HG03460 (cell line): ENCODE data around the gene SLC26A4.

Source experiments
- ATAC-seq: cut with Tn5 transposase; IDR thresholded peaks from one replicate; pipeline ENCODE4 v1.9.1; 2021; ENCODE audit not compliant: unreplicated experiment

Gene SLC26A4

DNA sequence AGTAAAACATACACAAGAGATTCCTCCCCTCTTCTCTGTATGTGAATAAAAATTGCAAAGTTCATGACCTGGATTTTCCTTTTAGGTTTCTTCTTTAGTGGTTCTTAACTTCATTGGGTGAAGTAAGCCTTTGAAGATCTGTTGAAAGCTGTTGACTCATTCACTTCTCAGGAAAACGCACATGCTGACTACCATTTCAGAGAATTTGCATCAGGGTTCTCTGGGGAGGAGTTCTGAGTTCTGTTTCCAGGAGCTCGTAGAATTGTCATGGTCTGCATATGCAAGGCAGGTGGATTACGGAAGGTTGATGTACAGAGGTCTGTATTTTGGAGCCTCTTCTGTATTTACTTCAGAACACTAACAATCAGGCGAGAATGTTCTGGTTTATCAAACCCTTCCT lies 962 bp upstream of the SLC26A4 start:
- ATAC-seq = no peak

DNA sequence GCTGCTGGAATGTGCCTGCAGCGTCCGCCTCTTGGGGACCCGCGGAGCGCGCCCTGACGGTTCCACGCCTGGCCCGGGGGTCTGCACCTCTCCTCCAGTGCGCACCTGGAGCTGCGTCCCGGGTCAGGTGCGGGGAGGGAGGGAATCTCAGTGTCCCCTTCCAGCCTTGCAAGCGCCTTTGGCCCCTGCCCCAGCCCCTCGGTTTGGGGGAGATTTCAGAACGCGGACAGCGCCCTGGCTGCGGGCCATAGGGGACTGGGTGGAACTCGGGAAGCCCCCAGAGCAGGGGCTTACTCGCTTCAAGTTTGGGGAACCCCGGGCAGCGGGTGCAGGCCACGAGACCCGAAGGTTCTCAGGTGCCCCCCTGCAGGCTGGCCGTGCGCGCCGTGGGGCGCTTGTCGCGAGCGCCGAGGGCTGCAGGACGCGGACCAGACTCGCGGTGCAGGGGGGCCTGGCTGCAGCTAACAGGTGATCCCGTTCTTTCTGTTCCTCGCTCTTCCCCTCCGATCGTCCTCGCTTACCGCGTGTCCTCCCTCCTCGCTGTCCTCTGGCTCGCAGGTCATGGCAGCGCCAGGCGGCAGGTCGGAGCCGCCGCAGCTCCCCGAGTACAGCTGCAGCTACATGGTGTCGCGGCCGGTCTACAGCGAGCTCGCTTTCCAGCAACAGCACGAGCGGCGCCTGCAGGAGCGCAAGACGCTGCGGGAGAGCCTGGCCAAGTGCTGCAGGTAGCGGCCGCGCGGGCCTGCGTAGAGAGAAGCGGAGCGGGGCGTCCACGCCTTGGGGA lies 645 bp downstream of the SLC26A4 start:
- ATAC-seq = peak; percentile 53

DNA sequence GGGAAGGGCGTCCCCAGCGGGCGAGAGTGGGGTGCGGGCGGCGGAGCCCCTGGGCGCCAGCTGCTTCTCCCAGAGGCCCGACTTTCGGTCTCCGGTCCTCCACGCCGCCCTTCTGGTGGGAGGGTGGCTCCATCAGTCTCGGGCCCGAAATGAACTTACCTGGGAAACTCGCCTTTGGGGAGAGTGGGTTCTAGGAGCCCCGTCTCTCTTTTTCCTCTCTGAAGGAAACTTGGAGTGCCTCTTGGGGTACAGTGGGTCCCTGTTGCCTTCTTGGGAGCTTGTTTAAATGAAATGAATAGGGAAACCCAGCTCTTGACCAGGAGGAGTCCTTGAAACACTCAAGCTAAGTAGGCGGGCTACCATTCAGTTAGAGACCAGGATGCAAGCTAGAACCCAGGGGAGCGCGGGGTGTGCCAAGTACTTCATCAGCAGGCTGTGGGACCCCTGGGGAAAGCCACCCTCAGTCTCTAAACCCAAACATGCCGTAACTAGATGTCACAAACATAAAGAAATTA lies 1.3 kb downstream of the SLC26A4 start:
- no peak for ATAC-seq

DNA sequence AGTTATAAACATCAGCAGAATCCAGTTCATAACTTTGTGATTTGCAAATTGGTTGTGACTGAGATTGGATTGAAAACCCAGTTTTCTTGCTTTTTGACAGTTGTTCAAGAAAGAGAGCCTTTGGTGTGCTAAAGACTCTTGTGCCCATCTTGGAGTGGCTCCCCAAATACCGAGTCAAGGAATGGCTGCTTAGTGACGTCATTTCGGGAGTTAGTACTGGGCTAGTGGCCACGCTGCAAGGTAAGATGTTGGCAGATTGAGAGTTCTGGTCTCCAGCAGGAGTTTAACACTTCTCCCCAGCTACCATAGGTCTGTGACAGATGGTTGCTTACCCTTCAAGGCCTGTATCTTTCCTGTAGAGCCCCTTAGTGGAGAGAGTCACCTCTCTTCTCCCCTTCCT lies 2.6 kb downstream of the SLC26A4 start:
- no peak for ATAC-seq

DNA sequence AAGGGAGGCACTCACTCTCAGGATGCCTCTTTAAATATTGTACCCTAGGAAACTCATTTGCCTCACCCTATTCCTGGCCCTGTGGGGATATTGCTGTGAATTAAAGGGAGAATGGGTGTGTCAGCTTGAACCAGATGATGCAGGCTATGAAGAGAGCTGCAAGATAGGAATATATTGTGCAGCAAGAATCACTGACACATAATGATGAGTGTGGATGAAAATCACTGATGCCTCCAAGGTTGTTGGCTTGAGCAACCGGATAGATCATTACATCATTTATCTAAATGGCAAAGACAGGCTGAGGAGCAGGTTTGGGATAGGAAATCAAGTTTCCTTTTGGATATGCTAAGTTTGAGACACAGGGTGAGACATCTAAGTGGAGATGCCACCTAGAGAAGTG lies 6.2 kb downstream of the SLC26A4 start:
- ATAC-seq = no peak

DNA sequence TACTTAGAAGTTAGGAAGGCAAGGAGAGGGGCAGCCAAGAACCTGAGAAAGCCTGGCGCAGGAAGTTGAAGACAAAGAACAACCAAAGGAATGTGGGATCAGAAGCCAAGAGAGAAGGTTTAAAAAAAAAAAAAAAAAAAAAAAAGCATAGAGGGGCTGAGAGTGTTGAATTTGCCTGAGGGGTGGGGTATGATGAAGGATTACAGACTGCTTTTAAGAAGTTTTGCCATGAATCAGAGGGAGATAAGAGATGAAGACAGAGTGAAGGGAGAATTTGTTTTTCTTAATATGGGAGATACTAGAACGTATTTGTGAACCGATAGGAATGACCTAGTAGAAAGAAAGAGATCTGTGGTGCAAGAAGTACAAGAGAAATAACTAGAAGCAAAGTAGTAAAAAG lies 6.7 kb downstream of the SLC26A4 start:
- no peak for ATAC-seq

DNA sequence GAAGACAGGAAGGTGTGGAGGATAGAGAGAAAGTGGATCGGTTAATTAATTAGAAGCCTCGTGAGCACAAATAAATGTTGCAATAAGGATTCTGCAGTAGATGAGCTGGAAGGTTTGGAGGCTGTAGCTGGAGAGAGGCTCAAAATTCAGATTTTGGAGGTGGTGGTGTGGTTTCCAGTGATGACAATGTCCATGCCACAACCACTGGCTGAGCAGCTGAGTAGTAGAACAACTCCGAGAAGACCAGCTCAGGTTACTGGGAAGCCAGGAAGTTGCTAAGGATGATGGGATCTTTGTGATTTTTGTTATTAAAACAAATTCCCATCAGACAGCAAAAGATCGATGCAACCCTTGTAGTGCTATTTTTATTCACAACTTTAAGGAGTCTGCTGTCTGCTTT lies 7.7 kb downstream of the SLC26A4 start:
- no peak for ATAC-seq

DNA sequence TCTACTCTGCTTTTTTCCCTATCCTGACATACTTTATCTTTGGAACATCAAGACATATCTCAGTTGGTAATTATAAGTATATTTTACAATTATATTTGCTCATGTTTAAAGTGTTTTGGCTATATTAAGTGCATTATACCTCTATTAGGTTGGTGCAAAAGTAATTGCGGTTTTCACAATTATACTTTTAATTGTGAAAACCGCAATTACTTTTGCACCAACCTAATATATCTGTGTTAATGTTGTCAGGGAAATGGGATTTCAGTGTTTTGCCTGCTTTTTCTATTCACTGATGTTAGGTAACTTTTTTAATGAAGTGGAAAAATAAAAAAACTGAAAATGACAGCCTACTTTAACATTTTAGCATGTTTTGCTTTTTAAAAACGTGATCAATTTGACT lies 11.6 kb downstream of the SLC26A4 start:
- ATAC-seq = no peak

DNA sequence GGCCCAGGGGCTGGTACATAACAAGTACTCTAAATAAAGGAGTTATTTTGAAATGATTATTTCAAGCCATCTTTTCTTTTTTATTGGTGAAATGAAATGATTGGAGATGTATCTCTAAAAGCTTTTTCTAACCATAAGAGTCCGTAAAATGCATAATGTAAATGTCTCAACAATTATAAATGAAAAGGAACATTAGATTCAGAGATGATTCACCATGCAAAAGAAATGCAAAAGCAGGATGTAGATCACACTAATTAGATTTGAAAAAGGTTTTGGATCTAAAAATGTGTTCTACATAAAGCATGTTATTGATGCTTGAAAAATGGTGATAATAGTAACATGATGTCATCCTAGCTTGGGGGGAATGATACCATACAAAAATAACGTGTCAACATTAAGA lies 15.6 kb downstream of the SLC26A4 start:
- ATAC-seq = no peak

DNA sequence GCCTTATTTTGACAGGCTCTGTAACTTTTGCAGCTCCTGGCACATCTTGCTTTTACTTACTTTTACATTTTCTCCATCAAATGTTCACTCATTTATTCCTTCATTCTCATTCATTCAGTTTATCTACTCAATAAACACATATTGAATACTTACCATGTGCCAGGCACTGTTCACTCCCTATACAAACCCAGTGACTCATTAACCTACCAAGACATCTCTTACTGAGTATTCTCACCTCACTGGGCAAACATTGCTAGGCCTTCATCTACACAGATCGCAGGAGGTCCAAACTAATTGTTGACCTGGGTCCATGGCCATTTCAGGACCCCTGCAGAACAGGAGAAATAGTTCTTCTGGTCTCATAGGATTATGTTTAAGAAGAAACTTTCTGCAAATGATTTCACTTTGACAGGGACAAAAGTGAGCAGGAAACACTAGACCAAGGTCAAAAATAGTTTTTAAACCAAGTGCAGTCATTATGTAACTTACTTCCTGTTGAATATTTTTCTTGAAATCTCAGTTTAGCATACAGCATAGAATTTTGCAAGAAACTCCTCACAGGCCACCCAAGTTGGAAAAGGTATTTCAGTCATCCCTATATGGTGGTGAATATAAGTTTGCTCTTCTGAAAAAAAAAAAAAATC lies 17.6 kb downstream of the SLC26A4 start:
- ATAC-seq = peak; percentile 70

DNA sequence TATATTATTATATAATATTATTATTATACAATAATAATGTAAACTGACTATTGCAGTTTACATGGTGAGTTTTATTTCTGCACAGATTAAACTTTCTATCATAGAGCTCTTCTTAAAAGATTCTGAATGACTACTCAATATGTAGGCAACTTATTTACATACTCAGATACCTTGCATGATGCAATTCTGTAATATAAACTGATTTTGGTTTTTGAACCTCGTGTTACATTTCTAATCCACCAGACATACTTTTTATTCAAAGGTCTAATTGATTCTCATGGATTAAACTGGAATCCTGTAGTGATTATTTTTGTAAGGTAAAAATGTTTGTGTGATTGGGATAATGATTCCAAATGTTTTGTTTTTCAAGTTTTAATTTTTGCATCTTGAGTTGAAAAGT lies 19.9 kb downstream of the SLC26A4 start:
- ATAC-seq = no peak

DNA sequence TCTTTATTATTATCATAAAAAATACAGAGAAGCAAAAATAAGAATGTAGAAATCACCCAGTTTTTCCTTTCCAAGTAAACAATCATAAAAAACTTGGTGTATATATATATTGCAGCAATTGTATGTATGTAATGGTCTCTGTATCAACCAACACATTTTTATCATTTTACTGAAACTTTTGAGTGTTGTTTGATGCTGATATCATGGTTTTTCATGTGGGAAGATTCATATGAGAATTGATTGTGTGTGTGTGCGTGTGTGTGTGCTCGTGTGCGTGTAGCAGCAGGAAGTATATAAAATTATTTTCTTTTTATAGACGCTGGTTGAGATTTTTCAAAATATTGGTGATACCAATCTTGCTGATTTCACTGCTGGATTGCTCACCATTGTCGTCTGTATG lies 22.3 kb downstream of the SLC26A4 start:
- no peak for ATAC-seq

DNA sequence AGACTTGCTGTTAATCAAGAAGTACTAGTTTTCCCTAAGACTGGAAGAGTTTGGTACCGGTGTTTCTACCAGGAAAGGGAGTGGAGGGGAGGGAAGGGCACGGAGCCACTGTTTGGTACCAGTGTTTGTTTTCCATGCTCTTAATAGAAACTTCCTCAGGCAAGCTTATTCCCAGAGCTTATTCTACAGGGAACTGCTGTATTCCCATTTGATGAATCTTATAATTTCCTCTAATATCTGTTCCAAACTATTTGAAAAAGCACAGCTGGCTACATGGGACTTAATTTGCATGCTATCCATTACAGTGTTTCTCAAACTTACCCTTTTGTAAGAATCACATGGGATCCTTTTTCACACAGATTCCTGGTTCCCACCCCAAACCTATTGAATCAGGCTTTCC lies 23.7 kb downstream of the SLC26A4 start:
- no peak for ATAC-seq

DNA sequence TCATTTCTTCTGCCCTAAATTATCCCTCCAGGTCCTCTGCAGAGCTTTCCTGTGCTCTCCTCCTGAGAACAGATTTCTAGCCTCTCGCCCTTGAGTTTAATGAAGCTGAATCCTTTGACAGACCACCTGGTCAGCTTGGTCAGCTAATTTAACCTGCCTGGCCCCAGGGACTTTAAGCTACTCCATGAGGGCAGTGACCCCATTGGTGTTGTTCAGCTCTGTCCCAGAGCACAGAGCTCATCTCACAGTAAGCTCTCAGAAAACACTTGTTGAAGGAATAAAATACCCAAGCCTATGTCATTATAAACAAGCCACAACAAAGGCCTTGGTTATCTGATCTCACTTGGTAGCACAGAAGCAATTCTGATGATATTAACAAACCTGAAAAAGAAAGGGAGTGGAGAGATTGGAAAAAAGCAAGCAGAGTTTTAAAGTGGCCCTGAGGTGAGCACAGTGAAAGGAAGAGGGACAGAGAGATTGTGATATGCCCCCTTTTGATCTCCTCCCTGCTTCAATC lies 24.4 kb downstream of the SLC26A4 start:
- ATAC-seq = no peak

DNA sequence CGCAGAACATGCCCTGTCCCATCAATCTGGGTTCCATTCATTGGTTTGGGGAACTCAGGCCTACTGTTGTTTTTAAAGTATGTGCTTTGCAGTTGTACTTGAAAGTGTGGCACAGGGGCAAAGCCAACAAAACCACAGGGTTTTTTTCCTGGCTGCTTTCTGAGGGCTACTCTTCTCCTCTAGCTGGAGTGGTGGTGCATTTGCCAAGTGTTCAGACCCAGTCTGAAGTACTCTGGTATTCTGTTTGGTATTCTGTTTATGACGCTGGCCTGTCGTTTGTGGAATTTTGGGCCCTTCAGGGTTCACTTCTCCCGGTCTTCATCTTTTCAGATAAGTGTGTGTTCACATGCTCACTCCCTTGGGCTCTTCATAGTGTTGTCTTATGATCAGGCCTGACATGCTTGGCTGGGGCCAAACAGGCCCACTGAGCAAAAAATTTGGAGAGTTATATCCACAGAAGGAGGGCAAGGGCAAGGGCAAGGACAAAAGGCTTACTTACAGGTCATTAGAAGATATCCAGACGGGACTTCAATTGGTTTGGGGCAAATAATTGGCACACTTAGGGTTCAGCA lies 26.3 kb downstream of the SLC26A4 start:
- no peak for ATAC-seq

DNA sequence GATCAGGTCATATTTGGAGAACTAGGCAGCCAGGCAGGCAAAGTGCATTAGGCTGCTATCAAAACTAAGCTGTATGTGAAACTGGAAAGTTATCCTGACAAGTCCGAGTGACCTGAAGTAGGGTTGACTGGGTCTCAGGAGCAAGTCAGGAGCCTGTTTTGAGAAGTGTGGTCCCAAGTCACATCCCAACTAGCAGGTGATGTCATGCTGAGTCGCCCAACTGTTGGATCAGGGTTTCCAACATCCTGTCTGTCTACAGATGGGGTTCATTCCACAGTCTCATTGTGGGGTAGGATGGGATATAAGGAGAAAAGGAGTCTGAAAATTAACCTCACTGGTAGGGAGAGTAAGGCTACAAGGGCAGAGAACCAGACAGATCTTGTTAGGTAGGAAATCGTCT lies 27.0 kb downstream of the SLC26A4 start:
- no peak for ATAC-seq

DNA sequence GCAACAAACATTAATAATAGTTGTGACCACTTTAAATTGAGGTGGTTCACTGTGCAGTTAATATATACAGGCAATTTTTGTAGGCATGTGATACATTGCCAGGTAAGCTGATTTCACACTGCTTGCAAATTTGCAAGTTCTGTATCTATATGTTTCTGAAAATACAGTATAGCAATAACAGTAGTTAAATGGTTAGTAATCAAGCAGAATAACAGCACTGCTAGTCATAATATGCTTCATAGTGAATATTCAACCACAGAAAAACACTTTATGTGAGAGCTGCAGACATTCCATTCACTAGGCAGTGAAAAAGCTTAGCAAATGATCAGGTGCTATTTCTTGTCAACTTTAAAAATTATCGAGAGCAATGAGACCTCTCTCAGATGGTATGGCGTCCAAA lies 28.9 kb downstream of the SLC26A4 start:
- no peak for ATAC-seq

DNA sequence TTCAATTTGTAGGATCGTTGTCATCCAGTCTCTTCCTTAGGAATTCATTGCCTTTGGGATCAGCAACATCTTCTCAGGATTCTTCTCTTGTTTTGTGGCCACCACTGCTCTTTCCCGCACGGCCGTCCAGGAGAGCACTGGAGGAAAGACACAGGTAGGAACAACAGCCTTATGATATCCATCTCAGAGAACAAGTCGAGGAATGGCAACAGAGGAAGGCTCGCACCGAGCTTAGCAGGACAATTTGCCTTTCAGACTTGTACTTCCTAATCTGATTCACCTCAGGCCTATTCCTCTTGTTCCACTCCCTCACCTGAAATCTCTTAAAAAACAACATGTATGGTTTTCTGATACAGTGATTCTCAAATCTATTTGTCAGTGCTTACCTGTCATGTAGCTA lies 29.5 kb downstream of the SLC26A4 start:
- no peak for ATAC-seq

DNA sequence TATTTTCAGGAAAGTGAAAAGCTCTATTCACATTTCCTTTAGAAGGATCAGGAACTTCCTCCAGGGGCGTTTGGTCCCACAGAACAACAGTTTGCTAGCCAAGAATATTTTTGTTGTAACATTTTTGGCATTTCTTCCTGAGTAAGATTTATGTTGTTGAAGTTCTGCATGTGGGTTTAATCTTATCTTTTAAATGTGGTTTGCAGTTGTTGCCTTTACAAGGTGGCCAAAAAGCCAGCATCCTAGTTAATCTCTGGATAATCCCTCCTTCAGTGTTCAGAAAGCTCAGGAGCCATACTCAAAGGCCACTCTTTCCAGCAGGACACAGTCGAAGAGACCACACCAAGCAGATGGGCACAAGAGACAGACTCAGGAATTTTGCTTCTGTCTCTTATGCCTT lies 30.0 kb downstream of the SLC26A4 start:
- ATAC-seq = no peak

DNA sequence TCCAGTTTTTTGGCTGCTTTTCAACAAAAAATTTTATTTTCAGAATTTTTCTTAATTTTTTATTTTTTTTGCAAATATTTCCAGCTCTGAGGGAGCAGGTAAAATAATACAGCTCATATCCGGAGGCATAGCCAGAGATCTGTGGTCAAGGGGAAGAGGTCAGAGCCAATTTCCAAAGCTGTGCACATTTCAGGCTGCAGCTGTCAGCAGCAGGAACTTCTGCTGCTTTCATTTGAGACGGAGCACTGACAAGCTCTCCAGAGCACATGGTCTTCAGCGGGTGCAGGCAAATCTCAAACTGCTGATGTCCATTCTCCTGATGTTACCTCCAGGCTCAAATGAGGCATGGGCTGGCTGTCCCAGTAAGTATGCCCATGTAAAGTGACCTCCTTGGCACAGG lies 31.1 kb downstream of the SLC26A4 start:
- no peak for ATAC-seq

DNA sequence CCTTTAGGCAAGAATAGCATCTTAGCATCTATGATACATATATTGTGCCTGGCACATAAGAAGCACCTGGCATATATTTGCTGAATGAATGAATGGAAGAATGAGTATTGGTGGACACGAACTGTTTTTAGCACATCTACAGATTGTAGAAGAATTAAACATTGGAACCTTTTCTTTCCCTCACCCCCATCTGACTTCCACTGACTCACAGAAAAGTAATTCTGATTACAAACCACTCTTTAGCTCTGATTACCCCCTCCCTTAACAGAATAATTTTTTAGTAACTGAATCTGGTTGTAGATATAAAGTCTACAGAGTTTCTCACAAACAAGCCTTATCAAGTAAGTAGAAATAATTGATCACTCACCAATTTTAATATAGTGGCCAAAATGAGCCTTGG lies 31.9 kb downstream of the SLC26A4 start:
- ATAC-seq = no peak

DNA sequence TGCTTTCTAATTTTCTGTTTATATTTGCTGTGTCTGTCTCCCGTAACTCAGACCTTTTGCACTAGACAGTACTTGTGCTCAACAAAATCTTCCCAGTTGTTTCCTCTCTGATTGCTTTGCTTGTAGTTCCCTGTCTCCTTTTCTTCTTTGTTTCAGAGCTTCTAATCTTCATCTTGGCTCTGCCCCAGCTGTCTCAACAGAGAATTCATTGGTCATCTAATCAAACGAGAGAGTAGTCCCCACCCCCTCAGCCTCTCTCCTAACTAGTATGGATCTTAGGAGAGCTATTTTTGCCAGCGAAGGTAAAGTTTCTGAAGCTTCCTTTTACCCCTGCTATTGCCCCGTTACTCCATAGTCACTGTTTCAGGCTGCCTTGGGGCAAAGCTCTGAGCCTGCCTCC lies 32.8 kb downstream of the SLC26A4 start:
- no peak for ATAC-seq
